T-cell (primary cell): Measurements from ENCODE around the gene DCLK2. TPM values are rescaled to one million over a fixed set of nuclear protein-coding genes. Genes with fewer than 3 reads are reported as not detected.

Experiments used
- ATAC-seq, 4 experiments: fragments of 200-7000 bp in 3 of 4; fragments of 150-1000 bp in 1 of 4; cut with Tn5 transposase; replicated peaks in 1 of 4; 1 replicate in 3 of 4; 2 replicates in 1 of 4; pipeline ENCODE4 v1.10.0; 2021; ENCODE audit warnings: moderate library complexity in 3 of 4, mild to moderate bottlenecking in 2 of 4, moderate number of reproducible peaks in 1 of 4
- CTCF ChIA-PET, 2 donors: fragments of 300-600 bp; sonication (Branson Sonifier 250); formaldehyde crosslinking; loops; one replicate each; lab custom pipeline; 2022; ENCODE audit warnings: antibody characterized with exemption in 2 of 2; lab: Charles Lee
- POLR2A ChIA-PET, 2 donors: fragments of 300-600 bp; sonication (Branson Sonifier 250); formaldehyde crosslinking; loops; one replicate each; lab custom pipeline; 2022; ENCODE audit warnings: antibody characterized with exemption in 2 of 2; lab: Charles Lee
- DNase-seq, 35 experiments: peaks; one replicate each; pipeline versions ENCODE4 v3.0.0 to v3.0.0-alpha.2; 2013 to 2023
- H3K27ac ChIP-seq: one replicate; pipeline ENCODE4 v1.5.1; 2013; ENCODE audit warnings: low read length
- H3K27me3 ChIP-seq, 2 experiments: replicated peaks in 1 of 2; 1 replicate in 1 of 2; 2 replicates in 1 of 2; pipeline versions ENCODE4 v1.6.1 to v1.7.0; 2013; ENCODE audit warnings: low read length in 1 of 2, mixed read lengths in 1 of 2; ENCODE audit not compliant: control insufficient read depth in 2 of 2, insufficient read depth in 2 of 2; ENCODE audit errors: extremely low read depth in 1 of 2
- H3K36me3 ChIP-seq, 2 donors: 1 replicate in 1 of 2; 2 replicates in 1 of 2; pipeline versions ENCODE4 v1.6.1 to v1.7.0; 2013; ENCODE audit warnings: low read length in 1 of 2; ENCODE audit not compliant: control insufficient read depth in 2 of 2, insufficient read depth in 1 of 2; ENCODE audit errors: extremely low read depth in 1 of 2
- H3K4me1 ChIP-seq, 2 experiments: 1 replicate in 1 of 2; 2 replicates in 1 of 2; pipeline versions ENCODE4 v1.6.1 to v1.7.0; 2013; ENCODE audit warnings: low read length in 2 of 2, mixed read lengths in 1 of 2; ENCODE audit not compliant: insufficient read depth in 2 of 2, control insufficient read depth in 1 of 2; ENCODE audit errors: extremely low read depth in 1 of 2
- H3K4me3 ChIP-seq, 2 donors: 1 replicate in 1 of 2; 2 replicates in 1 of 2; pipeline versions ENCODE4 v1.5.1 to v1.7.0; 2013; ENCODE audit warnings: mild to moderate bottlenecking in 2 of 2, low read length in 1 of 2, moderate library complexity in 1 of 2; ENCODE audit not compliant: control insufficient read depth in 1 of 2; ENCODE audit errors: extremely low read depth in 1 of 2
- H3K9me3 ChIP-seq: 2 replicates; pipeline ENCODE4 v1.7.0; 2013
- H3K27ac Mint-ChIP-seq, 2 donors: one replicate each; pipeline ENCODE4 v1.8.0; 2020 to 2021; ENCODE audit warnings: mild to moderate bottlenecking in 2 of 2, mixed read lengths in 2 of 2
- H3K27me3 Mint-ChIP-seq, 2 donors: one replicate each; pipeline ENCODE4 v1.8.0; 2021 to 2022; ENCODE audit warnings: mixed read lengths in 2 of 2
- H3K36me3 Mint-ChIP-seq: one replicate; pipeline ENCODE4 v1.8.0; 2021; ENCODE audit warnings: mixed read lengths
- H3K4me1 Mint-ChIP-seq, 3 donors: one replicate each; pipeline ENCODE4 v1.8.0; 2020 to 2022; ENCODE audit warnings: mixed read lengths in 3 of 3, mild to moderate bottlenecking in 1 of 3
- H3K4me3 Mint-ChIP-seq, 3 donors: one replicate each; pipeline ENCODE4 v1.8.0; 2020 to 2022; ENCODE audit warnings: mild to moderate bottlenecking in 3 of 3, mixed read lengths in 3 of 3, moderate library complexity in 3 of 3
- H3K9me3 Mint-ChIP-seq, 3 donors: one replicate each; pipeline ENCODE4 v1.8.0; 2020 to 2022; ENCODE audit warnings: mixed read lengths in 3 of 3
- WGBS: methylation state at CpG from one replicate; pipeline ENCODE4 v1.1.5; 2013; ENCODE audit warnings: missing lambda C conversion rate; ENCODE audit not compliant: insufficient coverage; 5-methylcytosine and 5-hydroxymethylcytosine counted together
- total RNA-seq, 35 experiments: library from RNA in 6 of 35; stranded (reverse) in 6 of 35; fragments of 120-200 nt in 1 of 35; gene quantifications; one replicate each; pipeline versions ENCODE4 v1.2.1 to v1.2.4 and lab custom pipeline; 2013 to 2026

Gene DCLK2
- total RNA-seq, 5 donors from 2014 or later (not counting 1 experiment from before 2014, with no cell fraction given) = 0.10 to 0.35 (median 0.15) TPM; not detected in 2

DNA sequence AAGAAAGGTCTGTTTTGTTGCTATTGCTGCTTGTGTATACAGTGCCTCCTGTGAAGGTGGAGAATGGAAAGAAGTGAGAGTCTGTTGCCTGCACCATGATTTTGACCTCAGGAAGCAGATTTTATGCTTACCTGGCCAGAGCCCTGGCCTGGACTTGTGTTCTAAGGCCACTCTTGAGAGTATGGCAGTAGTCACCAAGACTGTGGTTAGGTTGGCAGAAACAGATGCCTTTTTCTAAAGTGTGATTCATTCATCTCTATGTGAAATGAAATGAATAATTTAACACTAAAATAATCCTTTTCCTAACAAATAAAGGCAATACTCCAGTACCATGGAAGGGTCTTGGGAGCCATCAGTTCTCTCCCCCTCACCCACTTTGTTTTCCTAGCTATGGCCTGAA is 161.8 kb downstream of the DCLK2 start:
- no peaks in the 10 kb centered on the region for H3K36me3 ChIP-seq
- ATAC-seq (no peak), DNase-seq (no peak)
- H3K27ac ChIP-seq = no peak overlapping the region
- no peak overlapping the region for H3K27ac Mint-ChIP-seq
- peaks cover 0 to under 1% of the 10 kb centered on the region in 2 experiments for H3K27me3 ChIP-seq
- no peaks in the 10 kb centered on the region for H3K9me3 ChIP-seq
- H3K4me3 Mint-ChIP-seq = no peak overlapping the region
- ChIA-PET POLR2A (no interaction called here), CTCF (no interaction called here)
- no peaks in the 10 kb centered on the region for H3K36me3 Mint-ChIP-seq
- no peaks in the 10 kb centered on the region for H3K9me3 Mint-ChIP-seq
- H3K4me3 ChIP-seq = no peak overlapping the region
- no peaks in the 10 kb centered on the region for H3K4me1 Mint-ChIP-seq
- no peaks in the 10 kb centered on the region for H3K4me1 ChIP-seq
- H3K27me3 Mint-ChIP-seq = peaks cover 6 to 14% of the 10 kb centered on the region in 2 donors

DNA sequence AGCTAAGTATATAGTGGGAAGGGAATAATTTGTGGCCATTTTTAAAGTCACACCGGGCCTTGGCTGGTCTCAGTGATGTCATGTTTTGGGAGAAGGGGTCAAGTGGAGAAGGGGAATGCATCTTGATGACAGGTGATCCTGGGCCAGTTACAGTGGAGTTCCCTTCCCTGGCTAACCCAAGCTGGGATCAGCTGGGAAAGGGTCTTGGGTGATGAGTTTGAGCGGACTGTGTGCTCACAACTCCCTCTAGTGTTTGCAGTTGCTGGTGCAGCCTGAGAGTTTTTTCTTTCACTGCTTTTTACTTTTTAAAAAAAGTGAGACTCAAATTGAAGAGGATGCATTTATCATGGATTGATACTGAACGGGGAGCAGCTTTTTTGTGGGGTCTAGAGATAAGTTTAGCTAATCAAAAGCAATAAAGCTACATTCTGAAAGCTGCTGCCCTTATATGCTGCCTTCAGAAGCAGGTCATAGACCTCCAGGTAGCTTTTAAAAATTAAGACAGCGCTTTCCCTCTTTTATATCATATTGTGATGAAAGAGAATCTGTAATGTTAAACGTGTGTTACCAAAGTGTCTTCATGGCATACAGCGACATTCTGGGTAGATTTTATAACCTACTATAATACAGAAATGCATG is 164.7 kb downstream of the DCLK2 start:
- Mint-ChIP-seq H3K36me3 (no peaks in the 10 kb centered on the region), H3K4me1 (no peaks in the 10 kb centered on the region), H3K9me3 (no peaks in the 10 kb centered on the region), H3K27ac (no peak overlapping the region), H3K4me3 (no peak overlapping the region), H3K27me3 (peaks cover 0 to 8% of the 10 kb centered on the region in 2 donors)
- Histone ChIP-seq H3K27ac (no peak overlapping the region), H3K27me3 (no peaks in the 10 kb centered on the region), H3K36me3 (no peaks in the 10 kb centered on the region), H3K9me3 (no peaks in the 10 kb centered on the region), H3K4me3 (no peak overlapping the region), H3K4me1 (no peaks in the 10 kb centered on the region)
- 100% methylated on average over 1 of the region's 6 CpGs for WGBS
- CTCF ChIA-PET = interaction anchor here (0.6 to 1.0 kb wide), 3 partner anchors 12 to 624 kb away, joined by 3 to 6 read pairs (median 4); no protein-coding TSS in a partner anchor
- DNase-seq (peak in 1 of 35 experiments; percentile 25), ATAC-seq (no peak)
- POLR2A ChIA-PET = interaction anchor here in 1 of 2 donors (0.6 kb wide), 1 partner anchor 1397 kb away, joined by 5 read pairs; no protein-coding TSS in a partner anchor

GRCh38 chr4:150243932-150244331 is 165.7 kb downstream of the DCLK2 start:
- ChIA-PET CTCF (interaction anchor here (0.6 to 0.7 kb wide), 2 partner anchors 13 to 623 kb away, joined by 3 to 6 read pairs; no protein-coding TSS in a partner anchor), POLR2A (interaction anchor here in 1 of 2 donors (0.6 kb wide), 1 partner anchor 1396 kb away, joined by 5 read pairs; no protein-coding TSS in a partner anchor)
- Histone ChIP-seq H3K27me3 (no peaks in the 10 kb centered on the region), H3K4me1 (no peaks in the 10 kb centered on the region), H3K36me3 (no peaks in the 10 kb centered on the region), H3K27ac (no peak overlapping the region), H3K4me3 (no peak overlapping the region), H3K9me3 (no peaks in the 10 kb centered on the region)
- Mint-ChIP-seq H3K4me1 (no peaks in the 10 kb centered on the region), H3K27ac (no peak overlapping the region), H3K4me3 (no peak overlapping the region), H3K9me3 (no peaks in the 10 kb centered on the region), H3K27me3 (peaks cover 0 to 7% of the 10 kb centered on the region in 2 donors), H3K36me3 (no peaks in the 10 kb centered on the region)
- DNase-seq = no peak
- ATAC-seq = no peak
- no CpG with 5 or more reads among the region's 2 CpGs for WGBS

DNA sequence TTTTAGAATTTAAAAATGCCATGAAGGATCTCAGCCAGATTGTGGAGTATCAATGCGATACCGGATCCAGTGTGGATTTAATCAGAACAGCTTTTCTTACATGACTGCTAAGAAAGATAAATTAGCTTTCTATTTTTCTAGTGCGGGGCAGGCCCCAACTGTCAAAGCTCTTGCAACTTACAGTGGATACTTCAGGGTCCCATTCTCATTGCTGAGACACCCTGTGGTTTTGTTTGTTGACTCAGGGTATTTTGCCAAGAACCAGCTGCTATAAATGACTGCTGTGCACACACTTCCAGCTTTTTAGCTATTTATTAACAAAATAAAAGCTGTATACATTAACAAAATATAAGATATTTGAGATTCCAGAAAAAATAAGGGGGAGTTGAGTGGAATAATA is 166.4 kb downstream of the DCLK2 start:
- no peak overlapping the region for H3K4me3 ChIP-seq
- H3K27ac ChIP-seq = no peak overlapping the region
- WGBS = 100% methylated on average over 2 of the region's 3 CpGs
- no peaks in the 10 kb centered on the region for H3K4me1 Mint-ChIP-seq
- DNase-seq (no peak), ATAC-seq (no peak)
- no peaks in the 10 kb centered on the region for H3K9me3 ChIP-seq
- no peaks in the 10 kb centered on the region for H3K9me3 Mint-ChIP-seq
- no peak overlapping the region for H3K27ac Mint-ChIP-seq
- ChIA-PET CTCF (interaction anchor here in 1 of 2 donors (0.7 kb wide), 1 partner anchor 622 kb away, joined by 3 read pairs; no protein-coding TSS in a partner anchor), POLR2A (no interaction called here)
- peaks cover 0 to 4% of the 10 kb centered on the region in 2 donors for H3K27me3 Mint-ChIP-seq
- H3K4me1 ChIP-seq = no peaks in the 10 kb centered on the region
- H3K4me3 Mint-ChIP-seq = no peak overlapping the region
- no peaks in the 10 kb centered on the region for H3K36me3 ChIP-seq
- peaks cover 0 to 1% of the 10 kb centered on the region in 2 experiments for H3K27me3 ChIP-seq
- no peaks in the 10 kb centered on the region for H3K36me3 Mint-ChIP-seq

GRCh38 chr4:150247184-150247583 is 168.9 kb downstream of the DCLK2 start:
- Histone ChIP-seq H3K27me3 (peaks cover 0 to 3% of the 10 kb centered on the region in 2 experiments), H3K4me3 (no peak overlapping the region), H3K27ac (no peak overlapping the region), H3K9me3 (no peaks in the 10 kb centered on the region), H3K4me1 (no peaks in the 10 kb centered on the region), H3K36me3 (no peaks in the 10 kb centered on the region)
- ATAC-seq (no peak), DNase-seq (no peak)
- no peak overlapping the region for H3K4me3 Mint-ChIP-seq
- no peaks in the 10 kb centered on the region for H3K36me3 Mint-ChIP-seq
- ChIA-PET CTCF (no interaction called here), POLR2A (no interaction called here)
- no peaks in the 10 kb centered on the region for H3K4me1 Mint-ChIP-seq
- 96% methylated on average over 3 of the region's 7 CpGs for WGBS
- no peaks in the 10 kb centered on the region for H3K9me3 Mint-ChIP-seq
- peaks cover 0 to 4% of the 10 kb centered on the region in 2 donors for H3K27me3 Mint-ChIP-seq
- no peak overlapping the region for H3K27ac Mint-ChIP-seq

DNA sequence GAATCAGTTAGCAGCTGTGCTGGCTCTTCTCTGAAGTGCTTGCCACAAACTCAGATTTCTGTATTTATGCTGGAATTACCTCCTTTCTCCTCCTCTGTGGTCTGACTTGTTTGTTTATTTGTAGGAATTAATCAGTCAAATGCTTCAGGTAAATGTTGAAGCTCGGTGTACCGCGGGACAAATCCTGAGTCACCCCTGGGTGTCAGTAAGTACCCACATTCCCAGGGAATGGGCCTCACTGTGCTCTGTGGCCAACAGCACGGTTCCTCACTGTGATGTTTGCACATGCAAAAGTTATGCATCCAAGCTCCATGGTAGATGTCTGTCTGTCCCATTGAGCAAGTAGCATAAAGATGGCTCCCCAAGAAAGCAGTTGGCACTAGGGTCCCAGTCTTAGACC is 169.9 kb downstream of the DCLK2 start:
- H3K27me3 Mint-ChIP-seq = peaks cover 0 to 4% of the 10 kb centered on the region in 2 donors
- CTCF ChIA-PET = no interaction called here

More for the DNA sequence above, 169.9 kb downstream of the DCLK2 start:
- POLR2A ChIA-PET = no interaction called here
- WGBS = 97% methylated on average over 4 of the region's 4 CpGs
- H3K27ac ChIP-seq = no peak overlapping the region
- no peaks in the 10 kb centered on the region for H3K9me3 ChIP-seq
- DNase-seq (no peak), ATAC-seq (no peak)
- H3K9me3 Mint-ChIP-seq = no peaks in the 10 kb centered on the region
- H3K27me3 ChIP-seq = peaks cover 0 to 3% of the 10 kb centered on the region in 2 experiments
- no peaks in the 10 kb centered on the region for H3K36me3 Mint-ChIP-seq
- H3K4me3 Mint-ChIP-seq = no peak overlapping the region
- no peak overlapping the region for H3K4me3 ChIP-seq
- no peak overlapping the region for H3K27ac Mint-ChIP-seq
- H3K36me3 ChIP-seq = no peaks in the 10 kb centered on the region
- H3K4me1 Mint-ChIP-seq = no peaks in the 10 kb centered on the region
- no peaks in the 10 kb centered on the region for H3K4me1 ChIP-seq
